ENCODE measurements around the gene GRID2.
"Not testable (repeated sequence)": the region's sequence is repeated elsewhere in the genome, so short reads cannot be mapped to it uniquely, and the experiment has no call there.

The GRID2 gene

GRCh38 chr4:92305148-92305877 is 1.5 kb downstream of the GRID2 start:
- DNase-seq (ENCODE audit: low spot score) = no peak

GRCh38 chr4:92305878-92306520 is 2.2 kb downstream of the GRID2 start:
- DNase-seq (ENCODE audit: low spot score) = no peak

GRCh38 chr4:92307181-92307580 is 3.4 kb downstream of the GRID2 start:
- DNase-seq (ENCODE audit: low spot score) = no peak

GRCh38 chr4:92307866-92308265 is 4.1 kb downstream of the GRID2 start:
- DNase-seq (ENCODE audit: low spot score) = no peak

GRCh38 chr4:92317047-92317446 is 13.3 kb downstream of the GRID2 start:
- no peak for DNase-seq (ENCODE audit: low spot score)

GRCh38 chr4:92328095-92328494 is 24.3 kb downstream of the GRID2 start:
- DNase-seq (ENCODE audit: low spot score) = no peak

GRCh38 chr4:92333016-92333415 is 29.2 kb downstream of the GRID2 start:
- no peak for DNase-seq (ENCODE audit: low spot score)

GRCh38 chr4:92334716-92335350 is 31.1 kb downstream of the GRID2 start:
- DNase-seq (ENCODE audit: low spot score) = no peak

- no peak for DNase-seq (ENCODE audit: low spot score)
These were observed 35.9 kb downstream of the GRID2 start for GRCh38 chr4:92339676-92340075.

GRCh38 chr4:92344216-92344615 is 40.5 kb downstream of the GRID2 start:
- no peak for DNase-seq (ENCODE audit: low spot score)

- DNase-seq (ENCODE audit: low spot score) = no peak
These were observed 42.5 kb downstream of the GRID2 start for GRCh38 chr4:92346289-92346688.

- DNase-seq (ENCODE audit: low spot score) = no peak
These were observed 54.2 kb downstream of the GRID2 start for GRCh38 chr4:92357966-92358365.

- no peak for DNase-seq (ENCODE audit: low spot score)
These were observed 55.7 kb downstream of the GRID2 start for GRCh38 chr4:92359491-92359890.

GRCh38 chr4:92362028-92362427 is 58.3 kb downstream of the GRID2 start:
- DNase-seq (ENCODE audit: low spot score) = no peak

GRCh38 chr4:92368653-92369052 is 64.9 kb downstream of the GRID2 start:
- no peak for DNase-seq (ENCODE audit: low spot score)

- DNase-seq (ENCODE audit: low spot score) = no peak
These were observed 77.8 kb downstream of the GRID2 start for GRCh38 chr4:92381616-92382015.

- DNase-seq (ENCODE audit: low spot score) = no peak
These were observed 78.4 kb downstream of the GRID2 start for GRCh38 chr4:92382128-92382527.

- DNase-seq (ENCODE audit: low spot score) = no peak
These were observed 83.8 kb downstream of the GRID2 start for GRCh38 chr4:92387459-92388069.

- no peak for DNase-seq (ENCODE audit: low spot score)
These were observed 95.3 kb downstream of the GRID2 start for GRCh38 chr4:92399032-92399431.

- not testable (repeated sequence) for DNase-seq (ENCODE audit: low spot score)
These were observed 99.8 kb downstream of the GRID2 start for GRCh38 chr4:92403525-92403924.

GRCh38 chr4:92406488-92406887 is 102.7 kb downstream of the GRID2 start:
- no peak for DNase-seq (ENCODE audit: low spot score)

GRCh38 chr4:92421920-92422319 is 118.2 kb downstream of the GRID2 start:
- no peak for DNase-seq (ENCODE audit: low spot score)

- no peak for DNase-seq (ENCODE audit: low spot score)
These were observed 129.5 kb downstream of the GRID2 start for GRCh38 chr4:92433272-92433758.

Measured in hematopoietic multipotent progenitor cell treated with erythropoietin and hydrocortisone succinate and interleukin-3 and kit ligand, for 17 days (in vitro differentiated cells).